Fibroblast of mammary gland (primary cell): ENCODE measurements around the gene CCDC158.

Experiments
- DNase-seq: peaks from one replicate; pipeline ENCODE4 v3.0.0-alpha.2; 2010; ENCODE audit warnings: low read depth
- H3K4me3 ChIP-seq: 2 replicates; pipeline ENCODE4 v1.5.1; 2011; ENCODE audit warnings: low read depth, mild to moderate bottlenecking, low read length, moderate library complexity; ENCODE audit not compliant: control insufficient read depth
- TF ChIP-seq, protein P1 (sequence below): conservative IDR thresholded peaks from 2 replicates; pipeline ENCODE4 v1.5.1; 2011; ENCODE audit warnings: low read depth, low read length, inconsistent platforms; ENCODE audit not compliant: control insufficient read depth, insufficient read depth

CCDC158 gene

GRCh38 chr4:76272073-76272472 is 148.9 kb downstream of the CCDC158 start:
- no peak for DNase-seq
- H3K4me3 ChIP-seq = no peak overlapping the region
- TF ChIP-seq, protein P1, sequence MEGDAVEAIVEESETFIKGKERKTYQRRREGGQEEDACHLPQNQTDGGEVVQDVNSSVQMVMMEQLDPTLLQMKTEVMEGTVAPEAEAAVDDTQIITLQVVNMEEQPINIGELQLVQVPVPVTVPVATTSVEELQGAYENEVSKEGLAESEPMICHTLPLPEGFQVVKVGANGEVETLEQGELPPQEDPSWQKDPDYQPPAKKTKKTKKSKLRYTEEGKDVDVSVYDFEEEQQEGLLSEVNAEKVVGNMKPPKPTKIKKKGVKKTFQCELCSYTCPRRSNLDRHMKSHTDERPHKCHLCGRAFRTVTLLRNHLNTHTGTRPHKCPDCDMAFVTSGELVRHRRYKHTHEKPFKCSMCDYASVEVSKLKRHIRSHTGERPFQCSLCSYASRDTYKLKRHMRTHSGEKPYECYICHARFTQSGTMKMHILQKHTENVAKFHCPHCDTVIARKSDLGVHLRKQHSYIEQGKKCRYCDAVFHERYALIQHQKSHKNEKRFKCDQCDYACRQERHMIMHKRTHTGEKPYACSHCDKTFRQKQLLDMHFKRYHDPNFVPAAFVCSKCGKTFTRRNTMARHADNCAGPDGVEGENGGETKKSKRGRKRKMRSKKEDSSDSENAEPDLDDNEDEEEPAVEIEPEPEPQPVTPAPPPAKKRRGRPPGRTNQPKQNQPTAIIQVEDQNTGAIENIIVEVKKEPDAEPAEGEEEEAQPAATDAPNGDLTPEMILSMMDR = no peak

GRCh38 chr4:76271248-76271647 is 149.7 kb downstream of the CCDC158 start:
- H3K4me3 ChIP-seq = no peak overlapping the region
- DNase-seq = no peak
- TF ChIP-seq, protein P1 = no peak

GRCh38 chr4:76270244-76271175 is 150.4 kb downstream of the CCDC158 start:
- H3K4me3 ChIP-seq = no peak overlapping the region
- TF ChIP-seq, protein P1 = no peak
- DNase-seq = no peak

GRCh38 chr4:76267811-76268210 is 153.1 kb downstream of the CCDC158 start:
- TF ChIP-seq, protein P1 = no peak
- no peak for DNase-seq
- no peak overlapping the region for H3K4me3 ChIP-seq

DNA sequence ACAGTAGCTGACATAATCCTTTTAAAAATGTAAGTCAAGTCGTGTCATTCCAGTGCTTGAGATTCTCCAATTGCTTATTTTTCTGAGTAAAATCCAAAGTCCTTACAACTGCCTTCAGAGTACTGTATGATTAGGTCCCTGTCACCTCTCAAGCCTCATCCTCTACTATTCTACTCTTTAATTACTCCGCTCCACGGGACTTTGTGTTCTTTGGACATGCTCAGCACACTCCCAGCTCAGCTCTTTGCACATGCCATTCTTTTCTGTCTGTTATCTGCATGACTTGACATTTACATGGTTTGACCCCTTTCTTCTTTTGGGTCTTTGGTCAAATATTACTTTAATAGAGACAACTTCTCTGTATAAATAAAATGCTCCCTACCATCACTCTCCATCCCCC is 154.3 kb downstream of the CCDC158 start:
- DNase-seq = no peak
- TF ChIP-seq, protein P1 = no peak
- no peak overlapping the region for H3K4me3 ChIP-seq

DNA sequence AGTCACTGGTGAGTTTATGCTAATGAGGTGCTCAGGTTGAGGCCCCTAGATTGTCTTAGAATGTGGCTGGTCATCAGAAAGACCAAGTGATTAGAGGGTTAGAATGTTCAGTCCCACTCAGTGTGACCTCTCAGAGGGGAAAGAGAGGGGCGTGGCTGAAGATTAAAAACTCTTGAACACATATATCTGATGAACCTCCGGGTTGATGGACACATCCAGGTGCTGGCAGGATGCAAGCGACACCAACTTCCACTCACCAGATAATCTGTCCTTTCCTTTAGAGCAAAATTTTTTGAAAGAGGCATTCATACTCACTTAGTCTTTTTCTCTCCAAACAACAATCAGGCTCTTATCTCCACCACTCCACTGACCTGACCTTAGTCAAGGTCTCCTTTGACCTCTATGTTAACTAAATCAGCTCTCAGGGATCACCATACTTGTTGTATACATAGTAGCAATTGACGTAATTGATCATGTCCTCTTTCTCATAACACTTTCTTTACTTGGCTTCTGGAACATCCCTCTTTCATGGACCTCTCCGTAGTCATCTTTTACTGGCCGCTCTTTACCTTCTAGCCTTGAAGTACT is 155.2 kb downstream of the CCDC158 start:
- no peak overlapping the region for H3K4me3 ChIP-seq
- TF ChIP-seq, protein P1 = no peak
- DNase-seq = no peak
